HG02588 (cell line): ENCODE measurements around the gene DEFB132.
"Not testable (repeated sequence)": the region's sequence is repeated elsewhere in the genome, so short reads cannot be mapped to it uniquely, and the experiment has no call there.

Source experiments
- ATAC-seq: cut with Tn5 transposase; IDR thresholded peaks from one replicate; pipeline ENCODE4 v1.9.1; 2021; ENCODE audit warnings: mild to moderate bottlenecking, moderate library complexity; ENCODE audit not compliant: unreplicated experiment

The DEFB132 gene, protein sequence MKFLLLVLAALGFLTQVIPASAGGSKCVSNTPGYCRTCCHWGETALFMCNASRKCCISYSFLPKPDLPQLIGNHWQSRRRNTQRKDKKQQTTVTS

DNA sequence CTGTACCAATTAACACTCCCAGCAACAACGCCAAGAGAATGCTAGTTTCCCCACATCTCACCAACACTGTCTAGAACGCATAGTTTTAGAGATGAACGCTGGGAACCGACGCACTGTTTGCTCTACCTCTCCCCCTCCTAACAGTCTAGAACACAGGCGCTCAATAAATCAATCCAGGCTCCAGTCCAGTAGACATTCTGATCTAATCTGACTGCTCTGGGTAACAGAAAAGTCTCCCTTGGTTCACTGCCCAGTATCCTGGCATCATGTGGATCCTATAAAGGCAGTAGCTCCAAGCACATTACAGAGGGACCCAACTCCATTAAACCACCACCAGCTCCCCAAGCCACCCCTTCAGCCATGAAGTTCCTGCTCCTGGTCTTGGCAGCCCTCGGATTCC lies at the start of gene DEFB132:
Gene DEFB132 (plus strand): TSS at position 306 of the 400 bp plus-strand sequence. CDS start 55 bp downstream, at position 361.
- no peak for ATAC-seq

DNA sequence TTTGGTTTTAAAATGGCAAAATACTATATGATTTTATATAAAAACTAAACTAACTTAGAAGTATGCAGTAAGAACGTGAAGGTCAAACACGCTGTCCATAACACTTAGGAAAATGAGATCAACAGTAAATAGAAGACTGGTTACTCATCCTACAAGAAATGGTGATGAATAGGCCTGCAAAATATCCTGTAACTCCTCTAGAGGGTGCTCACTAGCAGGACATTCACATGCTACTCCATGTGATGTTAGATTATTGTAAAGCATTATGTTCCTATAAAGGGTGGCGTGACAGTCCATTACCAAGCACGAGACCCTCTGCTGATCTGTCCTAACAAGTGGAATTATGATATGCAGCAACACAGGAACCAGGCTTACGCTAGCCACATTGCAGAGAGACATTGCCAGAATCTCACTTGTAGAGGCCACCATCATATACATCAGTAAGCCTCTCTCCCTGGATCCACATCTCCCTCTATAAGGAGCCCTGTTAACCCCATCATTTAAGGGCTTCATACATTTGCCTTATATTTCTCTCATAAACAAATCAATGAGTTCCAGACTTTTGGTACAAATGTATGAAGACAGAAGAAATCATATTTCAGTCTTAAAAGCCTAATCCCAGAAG lies 48.5 kb upstream of the DEFB132 start:
- ATAC-seq: no peak

DNA sequence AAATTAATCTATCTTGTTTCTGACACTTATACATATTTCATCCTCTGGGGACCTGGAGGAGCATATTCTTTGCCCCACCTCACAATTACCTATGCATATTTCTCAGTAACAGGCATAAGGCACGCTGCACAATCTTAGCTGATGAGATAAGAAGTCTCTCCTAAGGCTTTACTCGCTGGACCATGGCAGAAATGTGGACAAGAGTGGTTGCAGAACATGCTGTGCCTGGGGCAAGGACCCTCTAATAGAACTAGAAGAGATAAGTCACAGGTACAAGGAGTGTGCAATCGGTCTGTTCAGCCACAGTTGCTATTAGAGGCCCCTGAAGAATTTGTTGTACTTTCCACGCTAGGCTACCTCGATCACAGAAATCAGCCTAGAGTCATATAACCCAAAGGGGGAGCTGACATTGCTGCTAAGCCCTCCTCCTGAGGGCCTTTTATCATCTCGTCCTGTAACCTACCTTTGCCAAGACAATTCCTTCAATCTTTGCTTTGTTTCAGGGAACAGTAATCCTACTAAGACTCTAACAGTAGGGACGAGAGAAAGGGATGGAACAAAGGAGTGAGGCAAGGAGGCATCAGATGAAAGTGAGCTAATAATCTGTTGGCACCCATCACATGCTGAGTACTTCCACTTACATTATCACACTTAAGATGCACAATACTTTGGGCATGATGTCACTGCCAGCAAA lies 46.6 kb upstream of the DEFB132 start:
- no peak for ATAC-seq

DNA sequence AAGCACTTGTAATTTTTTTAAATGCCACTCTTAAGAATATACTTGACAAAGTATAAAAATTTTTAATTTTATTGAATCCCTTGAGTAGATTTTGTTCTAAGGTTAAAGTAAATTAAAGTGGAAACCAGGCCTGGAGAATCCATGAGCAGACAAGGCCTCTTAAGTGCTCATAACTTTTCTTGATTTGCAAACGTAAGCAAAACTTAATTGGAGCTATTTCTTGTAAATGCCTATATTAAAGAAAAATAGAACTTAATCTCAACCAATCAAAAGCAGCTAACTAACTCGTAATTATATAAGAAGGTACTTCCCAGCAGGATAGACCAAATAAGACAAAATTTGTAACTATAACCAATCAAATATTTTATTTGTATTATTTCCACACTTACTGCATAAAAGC lies 43.1 kb upstream of the DEFB132 start:
- no peak for ATAC-seq

DNA sequence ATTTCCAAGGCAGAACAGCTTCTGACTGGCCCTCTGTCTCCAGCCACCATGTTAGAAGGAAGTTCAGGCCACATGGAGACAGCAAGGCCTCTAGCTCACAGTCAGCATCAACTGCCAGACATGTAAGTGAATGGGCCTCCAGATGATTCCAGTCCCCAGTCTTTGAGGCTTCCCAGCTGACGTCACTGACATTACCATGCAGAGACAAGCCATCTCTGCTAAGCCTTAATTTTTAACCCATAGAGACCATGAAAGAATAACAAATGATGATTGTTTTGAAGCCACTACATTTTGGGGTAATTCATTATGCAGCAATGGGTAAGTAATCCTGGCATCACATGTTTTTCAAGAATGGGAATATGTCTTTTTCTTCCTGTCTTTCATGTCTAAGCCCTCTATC lies 41.7 kb upstream of the DEFB132 start:
- ATAC-seq: no peak

DNA sequence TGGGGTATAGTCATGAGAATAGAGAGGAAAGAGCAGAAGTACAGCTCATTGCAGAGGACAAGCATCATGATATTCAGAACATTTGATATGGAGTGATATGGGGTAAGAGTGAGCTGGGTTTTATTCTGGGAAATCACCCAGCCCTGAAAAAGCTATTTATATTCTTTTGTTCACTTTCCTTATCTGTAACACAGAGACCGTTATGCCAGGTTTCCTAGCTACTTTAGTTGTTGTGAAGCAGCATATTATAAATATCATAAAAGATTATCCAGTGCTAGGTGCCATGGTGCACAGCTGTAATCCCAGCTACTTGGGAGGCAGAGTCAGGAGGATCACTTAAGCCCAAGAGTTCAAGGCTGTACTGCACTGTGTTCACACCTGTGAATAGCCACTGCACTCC lies 40.3 kb upstream of the DEFB132 start:
- ATAC-seq: no peak

DNA sequence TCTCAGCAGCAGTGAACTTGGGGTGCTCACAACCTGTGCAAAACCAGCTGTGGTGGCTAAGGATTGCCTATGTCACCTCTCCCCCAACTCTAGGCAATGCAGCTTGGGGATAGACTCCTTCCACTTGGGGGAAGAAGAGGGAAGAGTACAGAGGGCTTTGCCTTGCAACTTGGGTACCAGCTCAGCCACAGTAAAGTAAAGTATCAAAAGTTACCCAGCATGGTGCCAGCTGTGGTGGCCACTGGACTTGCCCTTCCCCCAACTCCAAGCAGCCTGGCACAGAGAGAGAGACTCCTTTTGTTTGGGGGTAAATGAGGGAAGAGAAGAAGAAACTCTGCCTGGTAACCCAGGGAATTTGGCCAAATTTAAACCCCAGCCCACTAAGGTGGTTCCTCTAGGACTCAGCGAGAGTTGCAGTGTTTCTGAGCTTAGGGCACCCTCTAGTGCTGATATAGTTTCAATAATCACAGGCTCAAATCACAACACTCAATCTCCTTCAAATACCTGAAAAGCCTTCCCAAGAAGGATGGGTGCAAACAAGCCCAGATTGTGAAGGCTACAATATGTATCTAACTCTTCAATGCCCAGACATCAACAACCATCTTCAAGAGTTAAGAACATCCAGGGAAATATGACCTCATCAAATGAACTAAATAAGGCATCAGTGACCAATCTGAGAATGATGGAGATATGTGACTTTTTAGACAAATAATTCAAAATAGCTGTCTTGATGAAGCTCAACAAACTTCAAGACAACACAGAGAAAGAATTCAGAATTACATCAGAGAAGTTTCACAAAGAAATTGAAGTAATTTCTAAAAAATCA lies 38.0 kb upstream of the DEFB132 start:
- no peak for ATAC-seq

DNA sequence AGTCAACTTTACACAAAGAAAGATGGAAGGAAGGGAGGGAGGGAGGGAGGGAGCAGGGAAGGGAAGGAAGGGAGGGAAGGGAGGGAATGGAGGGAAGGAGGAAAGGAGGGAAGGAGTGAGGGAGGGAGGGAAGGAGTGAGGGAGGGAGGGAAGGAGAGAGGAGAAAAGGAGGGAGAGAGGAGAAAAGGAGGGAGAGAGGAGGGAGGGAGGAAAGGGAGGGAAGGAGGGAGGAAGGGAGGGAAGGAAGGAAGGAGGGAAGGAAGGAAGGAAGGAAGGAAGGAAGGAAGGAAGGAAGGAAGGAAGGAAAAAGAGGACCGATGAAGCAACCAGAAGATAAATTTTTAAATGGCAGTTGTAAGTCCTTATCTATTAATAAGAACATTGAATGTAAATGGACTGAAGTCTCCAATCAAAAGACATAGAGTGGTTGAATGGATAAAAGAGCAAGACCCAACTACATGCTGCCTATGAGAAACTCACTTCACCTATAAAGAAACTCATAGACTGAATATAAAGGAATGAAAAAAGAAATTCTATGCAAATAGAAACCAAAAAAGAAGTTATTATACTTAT lies 36.2 kb upstream of the DEFB132 start:
- no peak for ATAC-seq

DNA sequence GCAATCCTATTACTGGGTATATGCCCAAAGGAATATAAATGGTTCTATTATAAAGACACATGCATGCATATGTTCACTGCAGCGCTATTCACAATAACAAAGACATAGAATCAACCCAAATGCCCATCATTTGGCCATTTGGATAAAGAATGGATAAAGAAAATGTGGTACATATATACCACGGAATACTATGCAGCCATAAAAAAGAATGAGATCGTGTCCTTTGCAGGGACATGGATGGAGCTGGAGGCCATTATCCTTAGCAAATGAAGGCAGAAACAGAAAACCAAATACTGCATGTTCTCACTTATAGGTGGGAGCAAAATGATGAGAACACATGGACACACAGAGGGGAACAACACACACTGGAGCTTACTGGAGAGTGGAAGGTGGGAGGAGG lies 31.6 kb upstream of the DEFB132 start:
- not testable (repeated sequence) for ATAC-seq

DNA sequence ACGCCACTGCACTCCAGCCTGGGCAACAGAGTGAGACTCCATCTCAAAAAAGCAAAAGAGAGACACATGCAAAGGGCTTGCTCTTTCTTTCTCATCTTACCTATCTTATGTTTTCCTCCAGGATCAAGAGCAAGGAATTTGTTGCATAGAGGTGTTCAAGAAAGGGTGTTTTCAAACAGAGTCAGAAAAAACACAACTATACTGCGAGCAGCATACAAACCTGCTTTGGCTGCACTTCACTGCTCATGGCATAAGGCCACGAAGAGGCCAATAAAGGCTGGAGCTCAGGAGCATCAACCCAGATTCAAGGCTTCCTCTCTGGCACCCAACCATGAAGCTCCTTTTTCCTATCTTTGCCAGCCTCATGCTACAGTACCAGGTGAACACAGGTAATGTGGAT lies 30.6 kb upstream of the DEFB132 start, which contains the start of gene DEFB129:
Gene DEFB129 (plus strand): TSS at position 301 of the 400 bp plus-strand sequence. CDS start 31 bp downstream, at position 332.
- ATAC-seq: no peak

DNA sequence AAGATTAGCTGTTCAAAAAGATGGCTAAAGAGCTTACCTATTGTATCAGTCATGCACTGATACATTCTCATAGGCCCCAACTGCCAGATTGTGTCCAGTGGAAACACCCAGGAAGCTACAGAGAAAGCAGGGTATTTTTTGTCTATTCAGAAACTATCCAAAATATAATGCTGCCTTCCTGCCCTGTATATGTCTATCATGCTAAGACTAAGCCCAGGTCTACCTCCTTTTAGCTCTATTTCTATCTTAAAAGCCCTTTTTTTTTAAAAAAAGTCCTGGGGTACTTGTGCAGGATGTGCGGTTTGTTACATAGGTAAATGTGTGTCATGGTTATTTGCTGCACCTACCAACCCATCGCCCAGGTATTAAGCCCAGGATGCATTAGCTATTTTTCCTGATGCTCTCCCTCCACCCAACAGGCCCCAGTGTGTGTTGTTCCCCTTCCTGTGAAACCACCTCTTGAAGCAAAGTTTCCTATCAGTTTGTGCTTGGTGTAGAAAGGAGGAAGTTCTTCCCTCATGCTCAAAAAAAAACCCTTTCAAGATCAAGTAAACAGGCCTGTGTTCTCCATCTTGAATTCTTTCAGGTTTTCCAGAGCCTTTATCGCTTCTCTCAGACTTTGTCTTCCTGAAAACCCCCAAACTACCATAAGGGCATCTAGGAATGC lies 30.0 kb upstream of the DEFB132 start:
- no peak for ATAC-seq

DNA sequence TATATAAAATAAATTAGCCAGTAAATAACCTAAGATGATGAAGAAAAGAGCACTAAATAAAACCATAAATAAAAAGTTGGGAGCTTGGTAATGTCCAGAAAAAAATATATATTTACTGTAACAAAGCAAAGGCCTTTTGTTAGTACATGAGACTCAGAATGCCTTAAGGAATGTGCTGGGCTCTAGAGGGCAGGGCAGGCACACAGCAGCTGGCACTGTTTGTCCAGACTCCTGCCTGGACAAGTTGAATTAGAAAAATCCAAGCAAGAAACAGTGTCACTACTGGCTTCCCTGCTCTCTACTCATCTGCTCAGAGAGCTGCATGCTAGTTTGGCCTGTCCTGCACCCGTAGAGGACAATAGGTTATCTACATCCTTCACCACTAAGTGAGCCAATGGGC lies 21.6 kb upstream of the DEFB132 start:
- no peak for ATAC-seq

DNA sequence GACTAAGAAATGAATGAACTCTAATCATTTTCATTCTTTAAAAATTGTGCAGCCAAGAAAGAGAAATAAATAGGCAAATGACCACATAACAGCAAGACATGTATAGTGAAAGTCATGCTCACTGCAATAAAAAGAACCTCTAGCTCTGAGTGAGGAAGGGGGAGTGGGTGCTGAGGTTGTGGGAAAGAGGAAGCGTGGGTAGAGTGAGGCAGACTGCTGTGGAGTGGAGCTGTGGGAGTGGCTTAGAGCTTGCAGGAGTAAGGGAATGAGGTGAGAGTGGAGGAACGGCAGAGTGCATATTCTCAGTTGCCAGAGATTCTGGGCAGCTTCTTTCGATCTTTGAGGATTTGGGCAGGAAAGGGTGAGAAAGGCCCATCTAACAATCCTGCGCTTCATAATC lies 20.0 kb upstream of the DEFB132 start:
- no peak for ATAC-seq

DNA sequence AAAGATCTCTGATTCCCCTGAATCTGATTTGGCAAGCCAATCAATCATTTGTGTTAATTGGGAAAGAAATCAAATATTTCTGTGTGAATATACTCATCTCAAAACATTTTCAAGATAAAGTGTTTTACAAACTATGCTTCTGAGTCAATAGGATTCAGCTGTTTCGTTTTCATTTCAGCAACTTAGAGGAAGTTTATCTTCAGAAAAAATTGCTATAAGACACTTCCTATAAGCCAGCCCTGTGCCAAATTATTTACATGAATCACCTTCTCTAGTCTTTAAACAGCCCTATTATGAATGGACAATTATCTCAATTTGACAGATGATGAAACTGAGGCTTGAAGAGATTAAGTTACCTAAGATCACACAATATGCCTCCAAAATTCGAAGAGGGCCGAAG lies 19.6 kb upstream of the DEFB132 start:
- ATAC-seq: no peak

DNA sequence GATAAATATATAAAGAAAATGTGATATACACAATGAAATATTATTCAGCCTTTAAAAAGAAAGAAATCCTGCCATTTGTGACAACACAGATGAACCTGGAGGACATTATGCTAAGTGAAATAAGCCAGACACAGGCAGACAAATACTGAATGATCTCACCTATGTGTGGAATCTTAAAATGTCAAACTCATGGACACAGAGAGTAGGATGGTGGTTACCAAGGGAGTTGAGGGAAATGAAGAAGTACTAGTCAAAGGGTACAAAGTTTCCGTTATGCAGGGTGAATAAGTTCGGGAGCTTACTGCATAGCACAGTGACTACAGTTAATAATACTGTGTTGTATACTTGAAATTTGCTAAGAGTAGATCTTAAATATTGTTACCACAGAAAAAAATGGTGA lies 14.6 kb upstream of the DEFB132 start:
- no peak for ATAC-seq

DNA sequence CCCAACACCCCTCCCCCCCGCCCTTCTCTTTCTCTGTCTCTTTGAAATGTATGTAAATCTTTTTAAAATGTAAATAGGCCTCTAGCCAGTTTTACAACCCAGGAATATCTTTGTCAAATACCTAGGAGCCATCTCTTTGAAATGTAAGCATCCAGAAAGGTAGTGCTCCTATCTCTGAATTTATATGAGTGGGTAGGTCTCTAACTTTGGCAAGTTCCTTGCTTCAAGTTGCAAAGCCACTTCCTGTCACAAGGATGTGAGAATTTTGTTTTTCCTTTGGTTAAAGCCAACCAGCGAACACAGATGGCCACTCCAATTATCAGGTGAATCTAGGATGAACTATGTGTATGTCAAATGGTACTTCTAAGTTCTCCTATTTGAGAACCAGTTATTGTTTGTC lies 6.2 kb upstream of the DEFB132 start:
- no peak for ATAC-seq

DNA sequence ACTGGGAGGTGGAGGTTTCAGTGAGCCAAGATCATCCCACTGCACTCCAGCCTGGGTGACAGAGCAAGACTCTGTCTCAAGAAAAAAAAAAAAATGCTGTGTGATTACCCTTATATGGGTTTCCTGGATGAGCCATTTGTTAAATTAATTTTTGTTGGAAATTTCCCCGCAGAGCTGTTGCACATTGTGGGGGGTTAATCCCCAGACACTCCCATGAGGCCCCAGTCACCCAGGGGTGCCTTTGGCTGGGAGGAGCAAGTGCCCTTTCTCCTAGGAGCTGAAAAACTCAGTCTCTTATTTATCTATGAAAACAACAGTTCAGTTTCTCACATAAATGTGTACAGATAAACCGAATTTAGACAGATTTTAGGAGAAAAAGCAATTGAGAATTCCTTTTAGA lies 4.7 kb upstream of the DEFB132 start:
- ATAC-seq: no peak

DNA sequence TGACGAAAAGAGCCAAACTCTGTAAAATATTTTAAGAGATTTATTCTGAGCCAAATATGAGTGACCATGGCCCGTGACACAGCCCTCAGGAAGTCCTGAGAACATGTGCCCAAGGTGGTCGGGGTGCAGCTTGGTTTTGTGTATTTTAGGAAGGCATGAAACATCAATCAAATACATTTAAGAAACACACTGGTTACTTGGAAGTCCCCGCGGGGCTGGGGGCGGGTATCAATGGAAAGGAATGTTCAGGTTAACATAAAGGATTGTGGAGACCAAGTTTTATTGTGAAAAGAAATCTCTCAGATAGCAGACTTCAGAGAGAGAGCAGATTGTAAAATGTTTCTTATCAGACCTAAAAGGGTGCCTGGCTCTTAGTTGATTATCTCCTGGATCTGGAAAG lies 4.1 kb upstream of the DEFB132 start:
- ATAC-seq: not testable (repeated sequence)

DNA sequence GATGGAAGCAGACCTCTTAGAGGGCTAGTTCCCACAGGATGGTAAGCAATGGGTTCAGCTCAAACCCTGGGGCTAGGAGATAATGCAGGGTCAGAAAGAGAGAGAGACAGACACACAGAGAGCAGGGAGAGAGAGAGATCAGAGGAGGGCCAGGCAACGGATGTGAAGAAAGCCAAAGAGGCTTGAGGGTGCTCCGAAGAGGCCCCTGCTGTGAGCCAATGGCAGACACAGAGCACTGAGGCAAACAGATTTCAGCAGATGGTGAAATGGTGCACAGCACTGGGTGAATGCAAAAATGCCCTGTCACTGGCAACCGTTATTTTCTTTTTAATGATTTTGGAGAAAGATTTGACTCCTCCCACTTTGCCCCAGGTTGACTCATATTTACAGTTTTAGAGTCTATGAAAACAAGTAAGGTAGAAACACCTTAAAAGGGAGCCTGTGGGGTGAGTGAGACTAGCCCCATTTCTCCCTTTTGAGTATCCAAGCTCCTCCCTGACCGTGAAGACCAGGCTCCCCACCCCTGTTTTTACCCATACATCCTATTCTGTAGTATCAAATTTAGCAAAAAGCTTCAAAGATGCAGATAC lies 840 bp downstream of the DEFB132 start:
- no peak for ATAC-seq

DNA sequence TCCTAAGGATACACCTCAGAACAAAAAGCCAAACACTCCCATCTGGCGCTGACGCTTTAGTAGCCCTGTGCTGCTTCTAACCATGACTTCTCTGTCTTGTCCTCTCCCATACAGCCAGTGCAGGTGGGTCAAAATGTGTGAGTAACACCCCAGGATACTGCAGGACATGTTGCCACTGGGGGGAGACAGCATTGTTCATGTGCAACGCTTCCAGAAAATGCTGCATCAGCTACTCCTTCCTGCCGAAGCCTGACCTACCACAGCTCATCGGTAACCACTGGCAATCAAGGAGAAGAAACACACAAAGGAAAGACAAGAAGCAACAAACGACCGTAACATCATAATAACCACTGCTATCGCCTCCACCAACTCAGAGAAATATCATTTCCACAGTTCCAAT lies 1.4 kb downstream of the DEFB132 start:
- no peak for ATAC-seq
